Measurements from ENCODE around the gene SEMA6B. TPM values are rescaled to one million over a fixed set of nuclear protein-coding genes. Genes with fewer than 3 reads are reported as not detected.

SEMA6B gene
- total RNA-seq, 2 donors from 2014 or later: 28.9 to 67.8 TPM

- H3K36me3 Mint-ChIP-seq (ENCODE audit: low read depth): no peaks in the 10 kb centered on the region
- no peak overlapping the region for H3K27ac Mint-ChIP-seq
- Histone ChIP-seq H3K4me1 (ENCODE audit: control insufficient read depth, insufficient read depth, low read length) (peaks cover 6% of the 10 kb centered on the region), H3K27ac (ENCODE audit: low read depth, low read length) (no peak overlapping the region), H3K4me3 (ENCODE audit: low read length) (no peak overlapping the region), H3K36me3 (ENCODE audit: control insufficient read depth, insufficient read depth, low read length) (no peaks in the 10 kb centered on the region), H3K9ac (ENCODE audit: extremely low read depth, low read length, poor library complexity, severe bottlenecking) (no peak overlapping the region), H3K27me3 (ENCODE audit: control insufficient read depth, insufficient read depth, low read length, poor library complexity, severe bottlenecking) (no peaks in the 10 kb centered on the region), H3K9me3 (ENCODE audit: control insufficient read depth, low read length) (no peaks in the 10 kb centered on the region)
- H3K9me3 Mint-ChIP-seq: no peaks in the 10 kb centered on the region
- WGBS, 2 experiments (ENCODE audit: insufficient coverage in 1 of 2, insufficient read length in 1 of 2): 89 to 92% methylated on average over 5 to 6 of the region's 6 CpGs
- no peak overlapping the region for H3K4me3 Mint-ChIP-seq
- H3K27me3 Mint-ChIP-seq (ENCODE audit: insufficient read depth): peaks cover under 1% of the 10 kb centered on the region
- TF ChIP-seq CTCF (conservative IDR thresholded peaks at IDR 0.05): no peak
- DNase-seq: no peak
- H3K4me1 Mint-ChIP-seq: peaks cover 12% of the 10 kb centered on the region
Observed at GRCh38 chr19:4573682-4574081, 14.2 kb upstream of the SEMA6B start.

- Mint-ChIP-seq H3K27ac (no peak overlapping the region), H3K4me1 (peaks cover 15% of the 10 kb centered on the region), H3K9me3 (no peaks in the 10 kb centered on the region), H3K36me3 (ENCODE audit: low read depth) (no peaks in the 10 kb centered on the region), H3K27me3 (ENCODE audit: insufficient read depth) (peaks cover 3% of the 10 kb centered on the region), H3K4me3 (no peak overlapping the region)
- Histone ChIP-seq H3K27ac (ENCODE audit: low read depth, low read length) (no peak overlapping the region), H3K9me3 (ENCODE audit: control insufficient read depth, low read length) (no peaks in the 10 kb centered on the region), H3K27me3 (ENCODE audit: control insufficient read depth, insufficient read depth, low read length, poor library complexity, severe bottlenecking) (no peaks in the 10 kb centered on the region), H3K36me3 (ENCODE audit: control insufficient read depth, insufficient read depth, low read length) (no peaks in the 10 kb centered on the region), H3K9ac (ENCODE audit: extremely low read depth, low read length, poor library complexity, severe bottlenecking) (no peak overlapping the region), H3K4me1 (ENCODE audit: control insufficient read depth, insufficient read depth, low read length) (peaks cover 6% of the 10 kb centered on the region), H3K4me3 (ENCODE audit: low read length) (no peak overlapping the region)
- WGBS, 2 experiments (ENCODE audit: insufficient coverage in 1 of 2, insufficient read length in 1 of 2): 89 to 93% methylated on average over 10 to 22 of the region's 22 CpGs
- TF ChIP-seq CTCF (conservative IDR thresholded peaks at IDR 0.05): no peak
- no peak for DNase-seq
Observed at GRCh38 chr19:4571305-4571917, 11.9 kb upstream of the SEMA6B start.

DNA sequence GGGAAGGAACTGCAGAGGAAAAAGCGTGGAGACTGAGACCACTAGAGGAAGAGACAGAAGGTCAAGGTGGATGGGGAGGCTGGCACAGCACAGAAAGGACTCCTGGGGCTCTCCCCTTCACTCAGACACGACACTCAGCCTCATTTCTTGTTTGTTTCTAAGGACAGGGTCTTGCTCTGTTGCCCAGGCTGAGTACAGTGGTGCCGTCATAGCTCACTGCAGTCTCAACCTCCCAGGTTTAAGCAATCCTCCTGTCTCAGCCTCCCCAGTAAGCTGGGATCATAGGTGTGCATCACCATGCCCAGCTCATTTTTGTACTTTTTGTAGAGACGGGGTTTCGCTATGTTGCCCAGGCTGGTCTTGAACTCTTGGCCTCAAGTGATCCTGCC lies 11.4 kb upstream of the SEMA6B start:
- Histone ChIP-seq H3K4me1 (ENCODE audit: control insufficient read depth, insufficient read depth, low read length) (peaks cover 6% of the 10 kb centered on the region), H3K36me3 (ENCODE audit: control insufficient read depth, insufficient read depth, low read length) (no peaks in the 10 kb centered on the region), H3K27me3 (ENCODE audit: control insufficient read depth, insufficient read depth, low read length, poor library complexity, severe bottlenecking) (no peaks in the 10 kb centered on the region), H3K9me3 (ENCODE audit: control insufficient read depth, low read length) (no peaks in the 10 kb centered on the region), H3K9ac (ENCODE audit: extremely low read depth, low read length, poor library complexity, severe bottlenecking) (no peak overlapping the region), H3K4me3 (ENCODE audit: low read length) (no peak overlapping the region), H3K27ac (ENCODE audit: low read depth, low read length) (no peak overlapping the region)
- no peaks in the 10 kb centered on the region for H3K36me3 Mint-ChIP-seq (ENCODE audit: low read depth)
- H3K27ac Mint-ChIP-seq: no peak overlapping the region
- H3K4me3 Mint-ChIP-seq: no peak overlapping the region
- H3K27me3 Mint-ChIP-seq (ENCODE audit: insufficient read depth): peaks cover 3% of the 10 kb centered on the region
- WGBS, 2 experiments (ENCODE audit: insufficient coverage in 1 of 2, insufficient read length in 1 of 2): 91% methylated on average over 5 of the region's 5 CpGs
- TF ChIP-seq CTCF (conservative IDR thresholded peaks at IDR 0.05): no peak
- H3K4me1 Mint-ChIP-seq: peaks cover 13% of the 10 kb centered on the region
- H3K9me3 Mint-ChIP-seq: no peaks in the 10 kb centered on the region
- DNase-seq: no peak
